GM21367 (cell line): ENCODE data around the gene IL20RA.

Source experiments
- ATAC-seq: cut with Tn5 transposase; IDR thresholded peaks from one replicate; pipeline ENCODE4 v1.9.1; 2021; ENCODE audit not compliant: unreplicated experiment

Gene IL20RA

DNA sequence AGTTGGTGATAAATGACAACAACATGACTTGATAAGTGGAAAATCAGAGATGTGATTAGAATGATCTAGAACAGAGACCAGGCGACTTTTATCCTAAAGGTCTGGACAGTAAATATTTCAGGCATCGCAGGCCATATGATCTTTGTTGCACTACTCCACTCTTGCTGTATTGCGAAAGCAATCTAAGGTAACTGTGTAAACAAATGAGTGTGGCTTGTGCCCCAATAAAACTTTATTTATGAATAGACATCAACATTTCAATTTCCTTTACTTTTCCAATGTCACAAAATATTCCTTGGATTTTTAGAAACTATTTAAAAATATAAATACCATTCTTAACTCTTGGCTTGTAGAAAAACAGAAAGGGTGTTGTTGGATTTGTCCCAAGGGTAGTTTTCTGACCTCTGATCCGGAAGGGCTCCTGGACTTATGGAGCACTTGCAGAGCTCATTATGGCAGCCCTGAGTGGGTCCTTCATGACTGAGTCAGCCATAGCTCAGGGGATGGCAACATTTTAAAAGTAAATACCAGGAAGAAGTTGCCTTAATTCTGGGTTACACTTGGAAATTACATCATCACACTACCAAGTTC is 34.5 kb downstream of the IL20RA start:
- no peak for ATAC-seq

DNA sequence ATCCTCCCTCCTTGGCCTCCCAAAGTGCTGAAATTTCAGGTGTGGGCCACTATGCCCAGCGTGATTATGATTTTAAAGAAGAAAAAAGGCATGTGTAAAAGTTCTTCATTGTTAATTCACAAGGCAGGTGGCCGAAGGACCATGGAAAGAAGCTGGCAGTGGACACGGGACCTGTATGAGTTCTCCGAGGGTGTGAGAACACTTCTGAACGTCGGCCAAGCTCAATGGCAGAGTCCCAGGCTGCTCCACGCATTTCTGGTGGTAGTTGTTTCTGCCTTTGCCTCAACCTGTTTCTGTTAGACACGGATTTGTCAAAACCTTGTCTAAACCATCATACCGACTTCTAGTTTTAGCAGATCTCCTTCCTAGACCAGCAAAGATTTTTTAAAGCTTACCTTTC is 36.6 kb downstream of the IL20RA start:
- no peak for ATAC-seq

DNA sequence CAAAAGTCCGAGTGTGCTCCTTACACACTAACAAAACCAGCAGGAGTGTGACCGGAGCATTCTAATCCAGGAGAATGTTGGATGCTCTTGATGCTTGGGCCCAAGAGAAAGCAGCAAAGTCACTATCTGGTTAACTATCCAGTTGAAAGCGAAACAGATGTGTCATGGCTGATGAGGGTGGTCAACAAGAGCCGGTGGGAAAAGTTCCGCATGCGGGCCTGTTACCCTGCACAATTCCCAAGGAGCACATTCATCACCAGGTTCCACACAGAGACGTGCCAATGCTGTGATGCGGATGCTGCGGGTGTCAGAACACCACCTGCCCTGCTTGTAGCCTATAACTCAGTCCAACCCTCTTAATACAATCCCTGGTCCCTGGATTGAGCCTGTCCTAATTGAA is 38.7 kb downstream of the IL20RA start:
- ATAC-seq: no peak

DNA sequence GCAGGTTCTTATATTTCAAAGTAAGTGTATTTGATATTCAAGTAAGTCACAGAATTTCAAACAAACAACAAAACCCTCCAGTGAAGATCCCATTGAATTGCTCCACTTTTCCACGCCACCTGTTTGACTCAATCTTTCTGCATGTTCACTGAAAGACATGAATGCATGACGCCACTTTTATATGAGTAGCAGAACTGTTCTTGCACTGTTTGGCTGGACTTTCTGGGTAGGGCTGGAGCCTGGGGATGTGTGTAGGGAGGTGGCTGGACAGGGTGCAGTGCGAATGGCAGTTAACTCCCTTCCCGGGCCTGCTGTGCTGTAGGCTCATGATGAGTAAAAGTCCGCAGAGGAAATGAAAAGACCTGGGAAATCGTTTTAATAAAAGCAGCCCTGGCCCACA is 39.7 kb downstream of the IL20RA start:
- ATAC-seq: no peak

DNA sequence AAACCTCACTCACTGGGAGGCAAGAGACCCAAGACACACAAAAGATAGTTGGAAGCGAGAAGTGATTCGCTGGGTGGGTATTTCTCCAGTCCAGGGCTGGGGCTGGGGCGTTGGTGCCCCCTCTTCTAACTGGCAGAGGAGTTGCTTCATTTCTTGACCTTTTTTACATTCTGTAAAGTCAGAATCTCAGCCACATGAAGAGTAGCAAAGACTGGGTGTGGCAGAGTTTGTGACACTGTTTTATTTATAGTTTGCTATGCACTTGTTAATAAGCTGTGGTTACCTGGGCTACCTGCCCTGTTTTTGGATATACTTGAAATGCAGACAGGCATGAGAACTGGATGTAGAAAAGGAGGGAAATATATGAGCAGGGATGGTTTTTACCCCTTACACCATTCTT is 42.3 kb downstream of the IL20RA start:
- ATAC-seq: no peak

DNA sequence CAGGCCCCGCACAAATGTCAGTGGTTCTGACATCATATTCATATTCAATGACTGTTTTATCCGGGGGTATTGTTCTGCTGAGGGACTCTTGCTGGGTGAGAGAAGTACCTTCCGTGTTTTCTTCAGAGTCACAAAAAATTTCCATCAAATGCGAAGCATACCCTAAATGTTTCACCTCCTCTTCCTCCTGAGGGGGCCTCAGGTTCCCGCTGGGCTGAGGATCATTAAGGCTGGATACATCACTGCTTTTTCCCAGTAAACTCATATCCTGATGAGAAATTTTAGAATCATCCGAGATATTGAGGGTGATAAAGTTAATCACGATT is 42.8 kb downstream of the IL20RA start:
- no peak for ATAC-seq

DNA sequence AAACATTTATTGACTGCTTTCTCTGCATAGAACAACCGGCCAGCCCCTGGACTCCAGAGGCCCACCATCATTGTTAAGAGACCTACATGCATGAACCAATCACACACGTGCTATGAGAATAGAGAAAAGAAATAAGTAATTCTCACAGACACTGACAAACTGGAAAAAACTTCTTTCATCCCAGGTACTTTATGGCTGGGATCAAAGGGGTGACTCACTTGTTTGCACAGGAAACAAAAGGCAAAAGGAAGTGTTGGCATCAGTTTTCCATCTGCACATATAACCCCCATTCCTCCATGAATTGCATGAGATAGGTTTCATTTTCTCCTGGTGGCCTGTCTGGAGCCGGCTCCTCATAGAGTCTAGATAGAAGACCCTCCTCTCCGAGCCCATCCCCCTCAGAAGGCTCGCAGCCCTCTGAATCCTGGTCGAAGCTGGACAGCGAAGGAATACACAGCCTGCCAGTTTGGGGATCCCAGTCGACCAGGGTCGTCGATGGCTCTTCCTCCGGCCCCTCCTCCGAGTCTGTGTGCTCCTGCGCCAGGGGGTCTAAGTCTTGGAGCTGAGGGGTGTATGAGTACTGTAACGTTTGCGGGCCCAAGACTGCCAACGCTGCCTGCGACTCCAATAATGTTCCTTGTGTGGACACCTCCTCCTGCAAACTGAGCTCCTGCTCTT is 43.3 kb downstream of the IL20RA start:
- ATAC-seq: no peak

DNA sequence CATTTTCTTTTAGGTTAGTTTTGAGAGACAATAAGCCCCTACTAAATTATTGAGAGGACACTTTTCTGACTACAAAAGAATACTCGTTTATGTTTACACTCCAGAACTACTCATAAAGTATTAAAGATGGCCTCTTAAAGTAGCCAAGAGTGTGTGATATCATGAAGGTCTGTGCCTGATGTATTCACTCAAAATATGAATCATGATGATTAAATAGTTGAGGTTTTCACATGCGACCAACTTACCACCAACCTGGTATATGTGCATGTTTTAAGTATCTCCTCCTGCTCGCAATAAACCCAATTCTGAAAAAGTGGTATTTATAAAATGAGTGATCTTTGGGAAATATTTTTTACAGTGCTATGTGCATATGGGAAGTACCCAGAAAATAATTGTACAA is 43.9 kb downstream of the IL20RA start:
- no peak for ATAC-seq

DNA sequence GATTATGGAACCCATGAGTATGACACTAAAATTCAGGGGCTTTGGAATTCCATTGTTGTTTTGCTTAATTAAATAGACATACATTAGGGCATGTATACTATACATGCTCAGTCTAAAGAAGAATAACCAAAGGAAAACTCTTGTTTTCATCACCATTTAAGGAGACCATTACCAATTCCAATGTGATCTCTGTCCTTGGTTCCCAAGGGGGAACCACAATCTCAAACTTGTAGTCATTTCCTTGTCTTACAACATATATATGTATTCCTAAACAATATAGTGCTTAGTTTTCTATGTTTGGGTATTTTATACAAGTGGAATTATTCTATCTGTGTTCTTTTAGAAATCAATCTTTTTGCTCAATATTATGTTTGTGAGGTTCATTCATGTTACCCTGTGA is 49.2 kb downstream of the IL20RA start:
- no peak for ATAC-seq

DNA sequence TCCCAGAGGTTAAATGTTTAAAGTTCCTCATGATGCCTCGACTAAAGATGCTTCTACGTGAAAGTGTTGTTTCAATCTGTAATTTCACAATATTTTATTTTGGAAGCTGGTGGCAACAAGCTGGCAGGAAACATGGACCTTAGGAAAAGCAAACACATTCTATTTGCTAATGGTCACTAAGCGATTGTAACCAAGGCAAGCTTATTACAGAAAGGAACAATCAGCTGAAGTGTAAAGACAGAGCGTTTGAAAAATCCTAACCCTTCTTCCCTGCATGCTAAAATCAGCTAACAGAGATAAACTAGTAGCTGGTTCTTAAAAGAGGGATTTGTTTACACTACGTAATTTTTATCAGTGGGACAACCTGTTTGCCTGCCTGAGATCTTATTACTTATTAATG is 50.0 kb downstream of the IL20RA start:
- ATAC-seq: no peak

DNA sequence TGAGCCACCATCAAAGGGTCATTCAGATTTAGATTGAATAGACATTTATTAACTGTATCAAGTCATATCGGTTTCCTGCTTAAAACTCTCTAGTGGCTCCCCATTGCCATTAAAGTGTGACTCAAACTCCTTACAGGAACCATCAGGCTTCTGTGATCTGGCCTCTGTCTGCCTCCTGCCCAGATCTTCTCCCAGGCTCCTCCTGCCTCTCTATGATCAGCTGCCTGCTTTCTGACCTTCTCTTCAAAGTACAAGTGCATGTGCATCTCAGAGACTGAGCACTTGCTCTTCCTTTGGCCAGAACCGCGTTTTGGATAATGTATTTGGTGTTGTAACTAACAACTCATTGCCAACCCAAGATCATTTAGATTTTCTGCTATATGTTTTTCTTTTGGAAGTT is 52.7 kb downstream of the IL20RA start:
- ATAC-seq: no peak

DNA sequence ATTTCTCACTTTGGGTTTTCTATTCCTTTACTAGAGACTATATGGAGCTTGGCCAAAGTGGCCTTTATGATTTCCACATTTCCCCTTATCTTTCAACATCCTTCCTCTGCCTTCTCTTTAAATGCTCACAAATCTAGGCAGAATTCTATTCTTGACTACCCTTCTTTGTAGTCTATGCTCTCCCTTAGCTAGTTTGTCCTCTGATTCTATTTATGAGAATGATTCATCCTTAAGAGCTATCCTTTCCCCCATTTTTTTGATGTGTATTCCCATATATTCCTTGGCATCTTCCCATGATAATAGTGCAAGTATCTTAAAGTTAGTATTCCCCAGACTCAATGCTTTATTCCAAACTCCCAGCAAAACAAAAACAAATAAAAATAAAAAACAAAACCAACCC is 53.1 kb downstream of the IL20RA start:
- ATAC-seq: no peak

DNA sequence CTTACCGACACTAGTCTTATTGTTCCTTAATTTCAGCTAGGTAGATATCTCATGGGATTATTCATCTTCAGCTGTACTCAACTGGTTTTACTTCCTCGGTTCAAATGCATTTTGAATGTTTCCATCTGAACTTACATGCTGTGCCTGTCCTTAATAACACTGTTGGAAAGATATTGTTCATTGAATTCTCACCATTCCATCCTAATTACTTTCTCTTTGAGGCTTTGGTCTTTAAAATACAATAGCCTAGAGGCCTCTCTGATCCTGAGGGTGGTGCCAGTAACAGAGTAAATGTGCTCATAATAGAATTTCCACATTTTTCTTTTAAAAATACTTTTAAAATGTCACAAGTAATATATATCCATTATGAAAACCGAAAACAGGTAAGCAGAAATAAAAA is 54.0 kb downstream of the IL20RA start:
- ATAC-seq: no peak

DNA sequence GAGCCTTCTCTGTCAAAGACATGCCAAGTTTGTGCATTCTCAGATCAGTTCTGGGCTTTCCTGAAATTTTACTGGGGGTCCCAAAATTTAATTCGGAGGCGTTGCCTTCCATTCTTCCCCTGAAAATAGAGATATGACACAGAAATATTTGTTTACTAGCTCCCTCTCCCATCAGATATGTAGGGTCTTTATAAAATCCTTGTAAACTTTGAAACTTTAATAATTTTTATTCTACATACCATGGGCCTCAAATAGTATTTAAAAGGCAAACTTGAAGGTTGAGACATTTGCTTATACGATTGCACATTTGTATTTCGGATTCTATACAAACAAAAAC is 54.6 kb downstream of the IL20RA start:
- ATAC-seq: no peak

DNA sequence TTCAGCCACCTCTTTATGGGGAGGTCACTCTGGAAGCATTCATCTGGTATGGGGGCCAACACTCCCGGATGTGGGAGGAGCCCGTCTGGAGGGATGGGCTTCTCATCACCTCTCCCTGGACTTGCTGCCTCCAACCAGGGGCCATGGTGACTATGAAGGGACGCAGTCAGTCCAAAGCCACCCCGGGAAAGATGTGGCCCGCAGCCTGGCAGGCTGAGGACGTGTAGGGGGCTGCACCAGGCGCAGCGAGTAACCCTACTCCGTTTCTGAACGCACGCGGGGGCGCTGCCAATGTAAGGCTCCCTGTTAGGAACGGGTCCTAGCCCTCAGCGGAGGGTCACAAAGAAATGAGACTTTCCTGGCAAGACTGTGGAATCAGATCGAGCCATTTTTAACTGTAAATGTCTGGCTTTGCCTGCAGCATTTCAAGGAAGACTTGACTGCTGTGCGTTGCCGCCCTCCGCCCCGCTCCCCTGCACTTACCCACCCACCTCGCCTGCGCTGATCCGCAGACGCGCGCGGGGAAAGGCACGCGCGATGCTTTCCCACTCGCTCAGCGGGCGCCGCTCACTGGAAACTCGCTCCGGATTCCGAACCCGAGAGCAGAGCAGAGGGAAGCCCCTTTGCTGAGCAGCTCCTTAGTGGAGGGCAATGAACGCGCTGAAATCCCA is 55.1 kb downstream of the IL20RA start:
- no peak for ATAC-seq

DNA sequence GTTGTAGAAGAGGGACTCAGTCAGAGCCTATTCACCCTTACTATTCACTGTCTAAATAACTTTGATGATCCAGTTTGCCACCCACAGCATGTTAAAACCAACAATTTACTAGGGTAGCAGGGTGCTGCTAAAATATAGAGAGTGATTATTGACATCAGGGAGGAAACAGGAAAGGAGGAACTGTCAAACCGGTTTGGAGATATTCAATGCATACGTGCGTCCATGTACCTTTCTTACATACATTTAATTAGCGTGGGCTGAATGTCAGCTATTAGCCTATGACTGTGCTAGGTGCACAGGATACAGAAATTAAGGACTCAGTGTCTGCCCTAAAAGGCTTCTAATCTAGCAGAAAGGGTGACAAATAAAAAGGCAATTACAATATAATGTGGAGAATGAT is 57.2 kb downstream of the IL20RA start:
- no peak for ATAC-seq

DNA sequence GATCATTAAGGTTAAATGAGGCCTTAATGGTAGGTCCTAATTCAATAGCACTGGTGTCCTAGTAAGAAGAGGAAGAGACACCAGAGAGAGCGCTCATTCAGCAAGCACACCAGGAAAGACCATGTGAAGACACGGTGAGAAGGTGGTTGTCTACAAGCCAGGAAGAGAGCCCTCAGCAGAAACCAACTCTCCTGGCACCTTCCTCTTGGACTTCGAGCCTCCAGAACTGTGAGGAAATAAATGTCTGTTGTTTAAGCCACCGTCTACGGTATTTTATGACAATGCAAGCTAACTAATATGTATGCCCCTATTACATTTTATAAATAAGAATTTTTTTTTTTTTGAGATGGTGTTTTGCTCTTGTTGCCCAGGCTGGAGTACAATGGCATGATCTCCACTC is 59.3 kb downstream of the IL20RA start:
- ATAC-seq: no peak

DNA sequence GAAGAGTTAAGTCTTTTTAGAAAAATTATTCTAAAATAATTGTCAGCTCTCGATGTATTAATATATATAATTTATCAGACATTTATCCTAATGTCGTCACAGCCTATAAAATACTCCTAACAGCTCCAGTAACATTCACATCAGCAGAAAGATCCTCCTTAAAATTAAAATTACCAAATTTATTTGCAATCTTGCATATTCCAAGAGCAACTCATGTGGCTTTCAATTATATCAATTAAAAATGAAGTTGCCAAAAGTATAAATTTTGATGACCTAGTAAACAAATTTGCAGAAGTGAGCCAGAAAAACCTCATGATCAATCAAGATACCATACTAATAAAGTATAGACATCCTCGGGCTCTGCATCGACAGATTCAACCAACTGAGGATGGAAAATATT is 60.2 kb downstream of the IL20RA start:
- no peak for ATAC-seq

DNA sequence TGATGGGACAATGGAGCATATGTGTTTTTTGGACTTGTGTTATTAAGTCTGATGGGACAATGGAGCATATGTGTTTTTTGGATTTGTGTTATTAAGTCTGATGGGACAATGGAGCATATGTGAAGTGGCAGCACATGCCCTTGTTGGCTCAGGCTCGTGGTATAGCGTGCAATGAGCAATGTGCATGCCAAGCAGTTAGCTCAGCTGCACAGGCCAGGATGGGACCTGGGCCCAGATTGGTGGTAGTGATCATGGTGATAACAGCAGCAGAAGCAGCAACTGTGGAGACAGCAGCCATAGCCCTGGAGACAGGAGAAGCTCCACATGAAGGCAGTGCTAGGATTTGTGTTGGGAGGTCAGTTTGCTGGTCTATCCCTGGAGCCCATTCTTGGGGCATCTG is 61.1 kb downstream of the IL20RA start:
- no peak for ATAC-seq

DNA sequence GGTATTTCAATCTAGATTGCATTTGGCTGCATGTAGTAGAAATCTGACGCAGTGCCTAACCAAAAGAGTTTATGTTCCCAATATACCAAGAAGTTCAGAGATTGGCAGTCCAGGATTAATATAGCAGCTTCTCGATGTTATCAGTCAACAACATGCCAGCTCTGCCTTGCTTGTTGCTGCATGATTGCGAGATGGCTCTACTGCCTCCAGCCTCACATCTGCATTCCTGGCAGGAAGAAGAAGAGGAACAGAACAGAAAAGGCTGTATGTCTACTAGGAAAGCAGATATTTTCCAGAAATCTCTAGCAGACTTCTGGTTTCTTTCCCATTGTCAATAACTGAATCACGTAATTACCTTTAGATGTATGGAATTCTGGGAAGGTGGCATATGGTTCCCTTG is 61.8 kb downstream of the IL20RA start:
- no peak for ATAC-seq

DNA sequence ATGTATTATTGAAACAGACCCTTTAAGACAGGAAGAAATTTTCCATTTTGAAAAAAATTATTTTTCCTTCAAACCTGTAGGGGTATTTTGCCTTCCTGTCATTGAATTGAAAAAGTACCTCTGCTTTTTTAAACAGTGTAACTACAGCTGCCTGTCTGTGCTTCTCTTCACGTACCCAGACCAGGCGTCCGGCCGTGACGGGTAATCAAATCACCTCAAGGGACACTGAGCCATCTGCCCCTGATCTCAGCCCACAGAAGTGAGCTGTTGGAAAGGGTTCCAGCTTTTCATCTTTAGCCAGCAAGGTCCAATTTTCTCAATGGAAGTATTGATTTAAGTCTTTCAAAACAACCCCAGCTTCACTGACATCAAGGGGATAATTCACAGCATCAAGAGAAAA is 64.7 kb downstream of the IL20RA start:
- ATAC-seq: no peak

DNA sequence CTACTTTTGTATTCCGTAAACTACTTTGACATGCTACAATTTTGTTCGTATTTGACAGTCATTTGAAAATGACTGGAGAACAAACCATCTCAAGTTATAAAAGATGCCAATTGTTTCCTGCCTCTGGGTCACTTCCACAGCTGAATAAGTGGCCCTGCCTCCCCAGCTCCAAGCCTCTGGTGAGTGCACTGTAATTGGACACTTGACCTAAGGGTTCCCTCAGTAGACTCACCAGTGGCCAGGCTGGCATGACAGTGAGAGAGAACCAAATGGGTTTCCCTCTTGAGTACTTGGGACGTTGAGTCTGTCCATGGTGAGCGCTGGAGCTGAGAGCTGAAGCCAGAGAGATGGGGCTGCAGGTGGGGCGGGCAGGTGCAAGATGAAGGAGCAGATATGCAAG is 65.6 kb downstream of the IL20RA start:
- ATAC-seq: no peak

DNA sequence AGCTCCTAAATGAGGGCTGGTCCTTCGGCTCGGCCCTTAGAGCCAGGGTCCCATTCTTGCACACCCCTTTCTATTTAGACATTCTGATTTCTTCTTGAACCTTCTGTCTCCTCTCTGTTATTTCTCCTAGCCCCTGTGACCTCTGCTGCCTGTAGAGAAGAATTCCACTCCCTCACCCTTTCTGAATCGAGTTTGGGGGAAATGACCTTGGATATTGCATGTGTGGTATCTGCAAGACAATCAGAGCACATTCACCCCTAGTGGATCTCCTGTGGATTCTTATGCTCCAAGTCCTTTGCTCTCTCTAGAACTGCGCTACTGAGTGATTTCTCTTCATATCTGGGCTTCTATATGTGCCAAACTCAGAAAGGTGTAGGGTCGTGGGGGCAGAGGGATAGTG is 67.7 kb downstream of the IL20RA start:
- no peak for ATAC-seq
